GM12873 (cell line): ENCODE data around the gene TCAIM.

Source experiments
- CTCF ChIP-seq: IDR thresholded peaks from 2 replicates; pipeline ENCODE4 v1.5.1; 2012; ENCODE audit warnings: low read depth, mild to moderate bottlenecking, moderate library complexity, low read length, control low read depth; ENCODE audit not compliant: insufficient read depth; ENCODE audit errors: missing control alignments

Gene TCAIM

GRCh38 chr3:44416031-44417030 is 77.8 kb downstream of the TCAIM start:
- no peak for TF ChIP-seq CTCF

DNA sequence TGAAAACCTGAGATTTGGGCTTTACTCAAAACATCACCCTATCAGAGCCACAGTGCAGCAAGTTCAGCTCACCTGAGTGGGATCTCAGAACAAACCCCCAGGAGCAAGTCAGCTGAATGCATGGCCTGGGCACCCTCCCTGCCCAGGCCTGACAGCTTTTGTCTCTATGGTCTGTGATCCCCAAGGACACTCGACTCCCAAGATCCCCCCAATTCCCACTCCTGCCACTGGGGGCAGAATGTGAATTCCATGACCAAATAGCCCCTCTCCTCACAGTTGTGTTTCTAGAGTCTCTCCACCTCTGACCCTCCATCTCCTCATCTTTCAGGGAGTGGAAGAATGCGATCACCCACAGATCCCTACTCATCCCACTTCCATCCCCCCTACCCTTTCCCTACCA is 80.0 kb downstream of the TCAIM start:
- peak; percentile 58 for TF ChIP-seq CTCF

- no peak for TF ChIP-seq CTCF
Observed at GRCh38 chr3:44419116-44419922, 80.8 kb downstream of the TCAIM start.

DNA sequence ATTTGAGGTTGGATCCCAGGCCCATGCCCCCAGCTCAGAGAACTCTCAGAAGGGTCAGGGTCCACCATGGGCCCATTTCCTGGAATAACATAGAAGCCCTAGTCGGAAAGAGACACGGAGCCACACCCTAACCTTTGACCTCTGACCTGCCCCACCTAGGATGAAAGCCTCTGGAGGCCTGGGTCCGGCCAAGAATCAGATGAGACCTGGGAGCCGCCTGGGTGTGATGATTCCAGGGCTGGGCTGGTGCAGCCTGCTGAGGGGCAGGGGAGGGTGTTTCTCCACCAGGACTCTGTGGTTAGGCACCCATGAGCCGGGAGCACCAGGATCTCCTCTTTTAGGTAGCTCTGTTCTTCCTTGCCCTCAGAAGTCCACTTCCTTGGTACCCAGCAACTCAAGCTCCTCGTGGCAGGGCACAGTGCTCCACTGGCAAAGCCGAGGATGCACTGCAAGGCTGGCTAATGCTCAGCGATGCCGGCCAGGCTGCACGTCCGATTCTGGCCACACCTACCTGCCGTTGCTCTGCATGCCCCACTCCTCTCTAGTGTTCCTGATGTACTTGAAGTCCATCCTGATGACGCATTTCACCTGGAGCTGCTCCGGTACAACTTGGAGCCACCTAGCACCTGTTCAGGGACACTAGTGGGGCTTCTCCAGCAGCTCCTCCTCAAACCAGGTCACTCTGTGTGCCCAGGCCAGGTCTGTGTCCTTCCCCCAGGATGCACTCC is 81.5 kb downstream of the TCAIM start:
- no peak for TF ChIP-seq CTCF

GRCh38 chr3:44420676-44421075 is 82.1 kb downstream of the TCAIM start:
- no peak for TF ChIP-seq CTCF

- no peak for TF ChIP-seq CTCF
Observed at GRCh38 chr3:44421280-44421679, 82.7 kb downstream of the TCAIM start.
